ENCODE results near the gene FBXL17. TPM values are rescaled to one million over a fixed set of nuclear protein-coding genes. Genes with fewer than 3 reads are reported as not detected.

FBXL17 gene
- total RNA-seq, 1 experiment from 2014 or later = 5.3 TPM

DNA sequence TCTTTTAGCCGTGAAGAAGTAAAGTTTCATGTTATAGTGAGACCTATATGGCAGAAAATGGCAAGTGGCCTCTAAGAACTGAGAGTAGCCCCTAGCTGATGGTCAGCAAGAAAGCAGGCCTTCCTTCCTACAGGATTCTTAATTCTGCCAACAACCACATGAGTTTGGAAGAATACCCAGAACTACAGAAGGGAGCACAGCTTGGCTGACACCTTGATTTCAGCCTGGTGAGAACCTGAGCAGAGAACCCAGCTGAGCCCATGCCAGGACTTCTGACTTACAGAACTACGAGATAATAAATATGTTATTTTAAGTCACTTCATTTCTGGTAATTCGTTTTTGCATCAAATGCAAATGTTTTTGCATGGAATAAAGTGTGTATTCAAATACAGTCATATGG lies 5.9 kb upstream of the FBXL17 start:
- H3K14ac ChIP-seq (ENCODE audit: insufficient read depth, low read length) = no peak overlapping the region
- no peak overlapping the region for H3T11ph ChIP-seq (ENCODE audit: low read length)
- no peaks in the 10 kb centered on the region for H3K27me3 Mint-ChIP-seq (ENCODE audit: low read depth)
- peaks cover 2% of the 10 kb centered on the region for H3K23me2 ChIP-seq (ENCODE audit: insufficient read length, low read depth, low read length, poor library complexity, severe bottlenecking)
- no peak overlapping the region for H2BK12ac ChIP-seq (ENCODE audit: insufficient read length, low read depth, low read length)
- no CpG with 5 or more reads among the region's 3 CpGs for WGBS (ENCODE audit: extremely low coverage, insufficient read length, low lambda C conversion rate)
- no peak overlapping the region for H3K9ac ChIP-seq (ENCODE audit: extremely low read depth, insufficient read length, low read length)
- H4K8ac ChIP-seq (replicated peaks; ENCODE audit: insufficient read length, low read depth, low read length) = no peak overlapping the region
- H2BK15ac ChIP-seq (ENCODE audit: low read depth, low read length) = no peak overlapping the region
- no peak overlapping the region for H4K91ac ChIP-seq (ENCODE audit: insufficient read length, low read depth, low read length)
- no peak overlapping the region for H3K27ac ChIP-seq (ENCODE audit: insufficient read length, low read depth, low read length)
- DNase-seq = no peak
- H3K4ac ChIP-seq (ENCODE audit: low read depth, low read length) = no peak overlapping the region
- H3K18ac ChIP-seq (ENCODE audit: insufficient read length, low read depth, low read length) = no peak overlapping the region
- peaks cover 4 to 6% of the 10 kb centered on the region in 2 experiments for H3K4me1 Mint-ChIP-seq
- H3K9me3 Mint-ChIP-seq = no peaks in the 10 kb centered on the region
- no peak overlapping the region for H2AK5ac ChIP-seq (ENCODE audit: insufficient read length, low read length)
- H3K36me3 Mint-ChIP-seq (ENCODE audit: insufficient read depth in 1 of 3, low read depth in 3 of 3) = no peaks in the 10 kb centered on the region
- no peak overlapping the region for H3K56ac ChIP-seq (ENCODE audit: insufficient read length, low read depth, low read length)
- no peaks in the 10 kb centered on the region for H3K4me1 ChIP-seq (ENCODE audit: insufficient read depth, low read length)
- H4K5ac ChIP-seq (ENCODE audit: insufficient read length, low read depth, low read length) = no peak overlapping the region
- no peak overlapping the region for H3K4me3 Mint-ChIP-seq
- H2BK5ac ChIP-seq (ENCODE audit: insufficient read length, low read length) = no peak overlapping the region
- H3K27ac Mint-ChIP-seq = no peak overlapping the region
- H2BK120ac ChIP-seq (ENCODE audit: low read depth, low read length, poor library complexity, severe bottlenecking) = no peak overlapping the region
- no peaks in the 10 kb centered on the region for H3K79me2 ChIP-seq (ENCODE audit: insufficient read depth, low read length)
- no peaks in the 10 kb centered on the region for H3K9me3 ChIP-seq (ENCODE audit: control insufficient read depth, low read depth, low read length)
- no peak overlapping the region for H3K4me2 ChIP-seq (ENCODE audit: insufficient read depth, insufficient read length, low read length)
- H4K20me1 ChIP-seq (ENCODE audit: control insufficient read depth, insufficient read depth, insufficient read length) = no peaks in the 10 kb centered on the region
- no peaks in the 10 kb centered on the region for H3K79me1 ChIP-seq (ENCODE audit: insufficient read depth, low read depth, low read length, poor library complexity, severe bottlenecking)
- no peaks in the 10 kb centered on the region for H3K27me3 ChIP-seq (ENCODE audit: insufficient read depth, low read length)
- H2BK20ac ChIP-seq (ENCODE audit: low read depth, low read length, poor library complexity, severe bottlenecking) = no peak overlapping the region
- TF ChIP-seq, protein P1, sequence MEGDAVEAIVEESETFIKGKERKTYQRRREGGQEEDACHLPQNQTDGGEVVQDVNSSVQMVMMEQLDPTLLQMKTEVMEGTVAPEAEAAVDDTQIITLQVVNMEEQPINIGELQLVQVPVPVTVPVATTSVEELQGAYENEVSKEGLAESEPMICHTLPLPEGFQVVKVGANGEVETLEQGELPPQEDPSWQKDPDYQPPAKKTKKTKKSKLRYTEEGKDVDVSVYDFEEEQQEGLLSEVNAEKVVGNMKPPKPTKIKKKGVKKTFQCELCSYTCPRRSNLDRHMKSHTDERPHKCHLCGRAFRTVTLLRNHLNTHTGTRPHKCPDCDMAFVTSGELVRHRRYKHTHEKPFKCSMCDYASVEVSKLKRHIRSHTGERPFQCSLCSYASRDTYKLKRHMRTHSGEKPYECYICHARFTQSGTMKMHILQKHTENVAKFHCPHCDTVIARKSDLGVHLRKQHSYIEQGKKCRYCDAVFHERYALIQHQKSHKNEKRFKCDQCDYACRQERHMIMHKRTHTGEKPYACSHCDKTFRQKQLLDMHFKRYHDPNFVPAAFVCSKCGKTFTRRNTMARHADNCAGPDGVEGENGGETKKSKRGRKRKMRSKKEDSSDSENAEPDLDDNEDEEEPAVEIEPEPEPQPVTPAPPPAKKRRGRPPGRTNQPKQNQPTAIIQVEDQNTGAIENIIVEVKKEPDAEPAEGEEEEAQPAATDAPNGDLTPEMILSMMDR (conservative IDR thresholded peaks at IDR 0.05) = no peak
- H2AFZ ChIP-seq (ENCODE audit: low read length) = no peak overlapping the region
- no peak overlapping the region for H3K23ac ChIP-seq (ENCODE audit: insufficient read length, low read depth, low read length)
